Left cardiac atrium (tissue), 4 donors: ENCODE results near the gene RORB. TPM values are rescaled to one million over a fixed set of nuclear protein-coding genes. Genes with fewer than 3 reads are reported as not detected.
A peak's percentile ranks its signal among the peaks of the same experiment; 100 is the strongest.
"Not testable (repeated sequence)": the region's sequence is repeated elsewhere in the genome, so short reads cannot be mapped to it uniquely, and the experiment has no call there.

Source experiments
- ATAC-seq, 2 donors: fragments of 200-7000 bp; cut with Tn5 transposase; one replicate each; pipeline ENCODE4 v1.9.1; 2020; ENCODE audit warnings: mild to moderate bottlenecking in 2 of 2, moderate library complexity in 2 of 2
- DNase-seq: peaks from one replicate; pipeline ENCODE4 v3.0.0-alpha.2; 2020
- intact Hi-C, 2 donors: fragments of 100-400 bp; cut with DNase I; formaldehyde crosslinking; loops; one replicate each; pipeline versions ENCODE4 v1.14.1 to v1.15.1; 2022 to 2023
- total RNA-seq, 2 donors: library from RNA; stranded (reverse); fragmentation: NEBNext Ultra II Directional; extraction: Animal tissue kit (Norgen Biotek cat#: 25700); gene quantifications; one replicate each; pipeline ENCODE4 v1.2.1, GENCODE V29; 2021
- donor health status: DM: no; HTN: yes; CAD: no.
- donor health status: DM: no; HTN: yes; CAD: no; lungs with severe emphysema.
- donor health status: DM: yes; HTN: yes; CAD: no.
- donor health status: Dilated cardiomyopathy.

RORB gene
- total RNA-seq, 2 donors from 2014 or later, result 1.2 to 3.2 TPM

DNA sequence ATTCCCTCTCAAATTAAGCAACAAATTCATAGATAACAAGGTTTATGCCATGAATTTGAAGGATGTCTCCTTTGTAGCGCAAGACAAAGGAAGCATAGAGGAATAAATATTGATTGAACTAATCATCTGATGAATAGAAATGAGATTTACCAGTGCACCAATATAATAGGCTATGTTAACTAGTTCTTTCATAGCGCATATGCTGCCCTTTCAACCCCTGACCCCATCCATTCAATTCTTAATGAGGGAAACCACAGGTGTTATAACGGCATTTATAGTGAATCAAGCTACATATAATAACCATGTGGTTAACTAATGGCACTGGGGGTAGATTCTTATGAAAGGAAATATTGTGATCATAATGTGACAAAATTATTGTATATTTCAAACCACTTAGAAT is 6.5 kb downstream of the RORB start:
- intact Hi-C loops, result no loop called here
- DNase-seq (no peak), ATAC-seq (no peak)

DNA sequence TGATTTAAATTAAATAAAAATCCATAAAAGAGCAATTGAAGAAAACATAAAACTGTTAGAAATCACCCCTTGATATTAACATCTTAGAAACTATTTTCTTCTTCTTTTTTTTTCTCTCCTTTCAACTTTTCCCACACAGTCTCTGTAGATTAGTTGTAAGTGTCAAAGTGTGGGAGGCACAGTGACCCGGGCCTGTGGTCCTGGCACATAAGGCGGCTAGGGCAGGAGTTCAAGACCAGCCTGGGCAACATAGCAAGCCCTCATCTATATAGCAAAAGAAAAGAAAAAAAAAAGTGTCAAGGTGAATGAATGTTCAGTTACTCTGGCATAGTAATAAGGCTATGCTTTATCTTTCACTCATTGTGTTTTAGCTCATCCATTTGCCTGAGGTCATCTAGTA is 14.2 kb downstream of the RORB start:
- DNase-seq (no peak), ATAC-seq (no peak)
- intact Hi-C loops, result no loop called here

DNA sequence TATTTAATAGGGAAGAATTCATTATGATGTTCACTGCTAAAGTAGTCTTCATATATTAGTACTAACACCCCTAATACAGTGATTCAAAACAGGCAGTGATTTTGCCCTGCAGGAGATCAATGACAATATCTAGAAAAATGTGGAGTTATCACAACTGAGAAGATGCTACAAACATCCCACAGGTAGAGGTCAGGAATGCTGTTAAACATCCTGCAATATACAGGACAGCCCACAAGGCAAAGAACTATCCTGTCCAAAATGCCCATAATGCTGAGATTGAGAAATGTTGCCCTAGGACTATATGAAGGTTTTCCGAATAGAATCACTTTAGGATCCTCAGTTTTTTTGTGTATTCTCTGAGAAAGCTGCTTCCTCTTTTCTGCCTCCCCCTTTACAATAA is 15.3 kb downstream of the RORB start:
- intact Hi-C loops, result no loop called here
- ATAC-seq, result no peak

DNA sequence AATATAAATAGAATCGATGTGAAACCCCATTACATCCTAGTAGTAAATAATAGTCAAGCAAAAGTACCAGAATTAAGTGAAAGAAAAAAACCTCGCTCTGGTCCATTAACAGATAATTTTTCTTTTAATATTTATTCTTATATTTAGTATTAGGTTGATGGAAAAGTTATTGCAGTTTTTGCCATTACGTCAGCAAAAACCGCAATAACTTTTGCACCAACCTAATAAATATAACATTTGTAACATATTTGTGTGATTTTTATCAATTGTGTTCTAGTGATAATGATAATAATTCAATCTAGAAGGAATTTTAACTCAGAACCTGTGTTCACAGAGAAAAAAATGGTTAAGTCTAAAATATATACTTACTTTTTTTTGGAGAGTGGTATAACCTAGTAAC is 16.1 kb downstream of the RORB start:
- DNase-seq (no peak), ATAC-seq (no peak)
- intact Hi-C loops, result no loop called here

More for the DNA sequence above, 15.3 kb downstream of the RORB start:
- no peak for DNase-seq

DNA sequence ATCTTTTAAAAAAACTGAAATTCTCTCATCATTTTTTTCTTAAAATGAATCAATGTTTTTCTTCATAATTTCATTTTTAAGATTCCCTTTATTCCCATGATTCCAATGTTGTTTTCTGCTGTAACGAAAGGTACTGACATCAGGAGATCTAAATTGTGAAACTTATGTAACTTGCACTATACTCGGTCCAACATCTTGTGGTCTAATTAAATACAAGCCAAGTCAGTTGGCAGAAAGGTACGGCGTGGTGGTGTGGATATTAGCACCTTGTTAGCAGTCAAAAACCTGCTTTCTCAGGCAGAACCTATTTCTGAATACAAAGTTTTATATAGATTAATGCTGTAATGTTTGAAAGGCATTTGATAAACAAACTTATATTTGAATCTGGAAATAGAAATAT is 20.1 kb downstream of the RORB start:
- intact Hi-C loops, result no loop called here
- no peak for DNase-seq
- no peak for ATAC-seq

DNA sequence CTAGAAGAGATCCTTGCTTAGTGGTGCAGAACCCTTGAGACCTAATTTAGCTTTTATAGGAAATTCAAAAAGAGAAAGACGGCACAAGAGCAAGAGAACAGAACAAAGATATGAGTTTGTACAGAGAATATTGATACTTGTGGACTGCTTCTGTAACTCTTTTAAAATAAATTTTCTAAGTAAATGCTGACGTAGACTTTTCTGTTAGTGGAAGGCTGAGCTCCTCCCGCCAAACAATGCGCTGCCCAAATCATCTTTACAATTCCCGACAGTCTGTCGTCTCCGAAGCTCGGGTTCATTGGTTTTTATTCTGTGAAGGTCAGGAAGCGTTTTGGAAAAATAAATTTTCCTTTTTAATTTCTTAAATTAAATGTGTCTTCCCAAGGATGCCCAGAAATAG is 22.3 kb downstream of the RORB start:
- DNase-seq (no peak), ATAC-seq (no peak)
- intact Hi-C loops, result no loop called here

DNA sequence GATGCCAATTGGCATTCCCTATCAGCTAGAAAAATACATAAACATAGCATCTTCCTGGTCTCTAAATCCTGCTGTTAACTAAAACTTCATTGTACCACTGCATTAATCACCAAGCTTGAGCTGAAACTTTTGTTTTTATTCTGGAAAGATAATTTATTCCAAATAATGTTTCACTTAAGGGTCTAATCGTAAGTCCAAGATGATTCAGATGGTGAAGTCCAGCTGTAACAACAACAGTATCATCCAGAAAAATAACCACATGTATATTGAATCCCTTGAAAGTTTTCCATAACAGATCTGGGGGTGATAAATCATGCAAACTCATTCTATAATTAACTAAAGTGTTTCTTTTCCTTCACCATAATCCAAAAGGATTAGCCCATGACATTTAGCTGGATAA is 23.9 kb downstream of the RORB start:
- no peak for ATAC-seq
- DNase-seq, result no peak
- intact Hi-C loops, result no loop called here

DNA sequence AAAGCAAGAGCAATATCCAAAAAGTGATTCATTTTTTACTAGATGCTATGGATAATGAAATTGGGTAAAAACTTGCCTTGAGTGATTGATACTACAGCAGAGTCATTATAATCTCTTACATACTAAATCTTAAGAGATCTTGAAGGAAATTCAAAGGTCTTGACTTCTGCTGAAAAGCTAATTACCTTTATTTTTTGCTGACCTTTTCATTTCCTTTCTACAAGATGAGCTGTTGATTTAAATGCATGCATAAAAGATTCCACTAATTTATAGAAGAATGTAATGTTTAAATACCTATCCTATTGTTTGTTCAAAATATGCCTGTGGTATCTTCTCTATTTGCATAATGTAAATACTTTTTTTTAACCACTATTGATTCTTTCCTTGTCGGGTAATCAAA is 27.2 kb downstream of the RORB start:
- intact Hi-C loops, result no loop called here
- no peak for DNase-seq
- ATAC-seq, result no peak

DNA sequence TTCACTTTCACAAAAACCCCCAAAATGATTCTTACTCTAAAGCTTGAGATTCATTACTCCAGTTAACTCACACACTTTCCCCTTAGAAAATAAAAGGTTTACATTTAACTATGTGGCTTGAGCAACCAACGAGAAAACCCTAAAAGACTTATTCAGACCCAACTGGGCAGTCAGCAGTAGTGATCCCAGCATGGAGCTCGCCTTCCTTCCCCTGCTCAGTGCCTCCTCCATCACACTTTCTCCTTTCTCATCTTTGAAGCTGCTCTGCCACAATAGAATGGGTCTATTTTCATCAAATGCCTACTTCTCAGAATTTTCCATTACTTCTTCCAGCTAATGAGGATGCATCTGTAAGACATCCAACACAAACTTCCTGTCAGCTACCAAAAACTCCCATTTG is 29.1 kb downstream of the RORB start:
- intact Hi-C loops, result no loop called here
- DNase-seq (no peak), ATAC-seq (no peak)

DNA sequence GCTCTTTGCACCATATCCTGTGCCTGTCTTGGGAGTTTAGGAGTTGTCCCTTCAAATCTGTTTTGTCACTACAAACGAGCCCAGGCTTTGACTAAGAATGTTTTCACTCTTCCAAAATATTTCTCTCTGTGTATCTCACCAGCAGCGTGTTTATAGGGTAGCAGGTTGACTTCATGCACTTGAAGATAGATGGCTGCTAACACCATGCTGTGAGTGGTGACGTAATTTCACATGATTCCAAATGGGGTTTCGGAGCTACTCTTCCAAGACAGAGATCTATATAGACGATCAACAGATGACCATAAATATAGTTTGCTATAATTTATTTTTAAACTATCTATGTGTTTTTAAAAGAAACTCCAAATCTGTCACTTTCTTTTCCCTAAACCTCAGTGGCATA is 30.6 kb downstream of the RORB start:
- intact Hi-C loops, result no loop called here
- no peak for ATAC-seq
- DNase-seq, result no peak

DNA sequence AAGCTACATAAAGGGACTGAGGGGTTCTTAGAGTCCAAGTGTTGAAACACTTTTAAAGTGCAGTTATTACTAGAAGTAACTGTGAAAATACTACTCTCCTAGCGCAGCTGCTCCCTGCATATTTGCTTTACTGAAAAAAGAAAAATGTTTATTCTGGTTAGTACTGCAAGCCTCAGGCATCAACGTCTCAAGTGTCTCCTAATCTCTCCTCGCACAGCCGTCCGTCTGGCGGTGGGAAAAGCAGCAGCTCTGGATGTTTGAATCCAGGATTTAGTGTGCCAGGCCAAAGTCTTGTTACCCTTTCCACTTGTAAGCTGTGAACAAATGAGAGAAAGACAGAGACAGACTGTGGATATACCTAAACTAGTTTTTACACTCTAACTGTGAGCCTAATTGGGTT is 31.1 kb downstream of the RORB start:
- ATAC-seq (no peak), DNase-seq (no peak)
- intact Hi-C loops, result no loop called here

DNA sequence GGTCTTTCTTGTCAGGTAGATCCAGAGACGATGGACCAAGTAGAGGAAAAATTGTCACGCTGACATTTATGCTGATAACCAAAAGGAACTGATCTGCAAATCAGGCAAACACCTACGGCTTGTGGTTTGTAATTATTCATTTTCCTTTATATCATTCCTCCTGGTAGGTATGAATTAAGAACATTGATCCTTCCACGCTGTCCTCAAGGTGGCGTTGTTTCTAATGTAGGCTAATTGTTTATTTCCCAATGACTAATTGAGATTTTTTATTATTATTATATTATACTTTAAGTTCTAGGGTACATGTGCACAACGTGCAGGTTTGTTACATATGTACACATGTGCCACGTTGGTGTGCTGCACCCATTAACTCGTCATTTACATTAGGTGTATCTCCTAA is 33.3 kb downstream of the RORB start:
- ATAC-seq, DNase-seq, intact Hi-C loops: not testable (repeated sequence)

DNA sequence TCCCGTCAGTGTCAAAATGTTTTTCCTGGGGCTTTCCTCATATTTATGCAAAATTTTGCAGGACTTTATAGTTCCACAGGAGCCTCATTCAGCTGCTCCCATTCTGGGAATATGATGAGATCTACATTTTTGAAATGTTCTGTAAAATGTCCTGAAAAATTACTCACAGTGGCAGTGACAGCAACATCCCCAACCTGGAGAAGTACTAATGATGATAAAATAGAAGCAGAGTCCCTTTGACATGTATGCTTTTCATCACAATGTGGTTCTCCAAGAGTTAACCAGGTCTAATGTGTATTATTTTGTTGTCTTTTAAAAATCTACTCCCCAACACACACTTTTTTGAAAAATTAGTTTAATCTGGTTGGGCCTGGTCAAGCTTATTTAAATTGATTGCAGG is 36.1 kb downstream of the RORB start:
- DNase-seq (no peak), ATAC-seq (no peak)
- intact Hi-C loops, result no loop called here

DNA sequence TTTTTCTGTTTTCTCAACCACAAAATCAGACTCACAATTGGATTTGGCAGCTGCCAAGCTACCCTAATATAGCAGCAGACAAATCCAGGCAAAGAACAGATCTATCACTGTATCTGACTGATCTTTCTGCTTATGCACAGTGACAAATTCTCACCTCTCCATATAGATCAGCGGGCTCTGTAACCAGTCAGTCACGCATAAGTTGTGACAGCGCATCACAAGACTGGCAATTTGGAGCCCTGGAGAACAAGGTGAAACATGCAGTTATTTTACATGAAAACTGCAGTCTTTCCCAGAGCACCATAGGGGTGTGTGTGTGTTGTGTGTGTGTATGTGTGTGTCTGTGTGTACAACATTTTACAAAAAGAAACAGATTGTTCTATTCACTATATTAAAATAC is 37.7 kb downstream of the RORB start:
- ATAC-seq, result no peak
- DNase-seq, result no peak
- intact Hi-C loops, result no loop called here

DNA sequence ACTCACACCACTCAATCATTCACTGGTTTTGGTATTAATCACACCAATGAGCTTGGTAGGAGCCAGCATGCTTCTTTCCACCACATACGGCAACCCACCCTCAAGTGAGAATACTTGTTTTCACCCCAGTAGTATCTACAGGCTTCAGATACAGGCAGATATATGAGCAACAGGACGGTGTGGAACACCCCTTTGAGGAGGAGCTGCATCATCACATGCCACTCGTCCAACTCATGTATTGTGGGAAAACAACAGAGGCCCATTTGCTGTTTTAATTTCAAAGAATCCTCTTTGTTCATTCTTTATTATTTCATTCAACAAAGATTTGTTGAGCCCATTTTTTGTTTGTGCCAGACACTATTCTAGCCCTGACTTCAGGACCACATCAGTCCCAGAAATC is 46.0 kb downstream of the RORB start:
- DNase-seq, result no peak
- intact Hi-C loops, result no loop called here
- ATAC-seq, result no peak

DNA sequence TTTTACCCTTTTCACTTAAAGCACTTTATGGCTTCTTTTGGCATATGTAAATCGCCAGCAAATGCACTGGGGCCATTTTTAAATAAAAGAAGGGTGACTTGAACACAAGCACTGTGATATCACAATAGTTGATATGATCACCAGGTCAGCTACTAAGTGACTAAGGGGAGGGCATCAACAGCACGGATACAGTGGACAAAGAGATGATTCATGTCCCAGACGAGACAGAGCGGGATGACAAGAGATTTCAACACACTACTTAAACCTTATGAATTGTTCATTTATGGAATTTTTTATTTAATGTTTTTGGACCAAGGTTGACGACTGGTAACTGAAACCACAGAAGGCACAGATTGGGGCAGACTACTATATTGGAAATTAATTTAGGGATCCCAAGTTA is 54.1 kb downstream of the RORB start:
- intact Hi-C loops, result no loop called here
- DNase-seq (no peak), ATAC-seq (no peak)

DNA sequence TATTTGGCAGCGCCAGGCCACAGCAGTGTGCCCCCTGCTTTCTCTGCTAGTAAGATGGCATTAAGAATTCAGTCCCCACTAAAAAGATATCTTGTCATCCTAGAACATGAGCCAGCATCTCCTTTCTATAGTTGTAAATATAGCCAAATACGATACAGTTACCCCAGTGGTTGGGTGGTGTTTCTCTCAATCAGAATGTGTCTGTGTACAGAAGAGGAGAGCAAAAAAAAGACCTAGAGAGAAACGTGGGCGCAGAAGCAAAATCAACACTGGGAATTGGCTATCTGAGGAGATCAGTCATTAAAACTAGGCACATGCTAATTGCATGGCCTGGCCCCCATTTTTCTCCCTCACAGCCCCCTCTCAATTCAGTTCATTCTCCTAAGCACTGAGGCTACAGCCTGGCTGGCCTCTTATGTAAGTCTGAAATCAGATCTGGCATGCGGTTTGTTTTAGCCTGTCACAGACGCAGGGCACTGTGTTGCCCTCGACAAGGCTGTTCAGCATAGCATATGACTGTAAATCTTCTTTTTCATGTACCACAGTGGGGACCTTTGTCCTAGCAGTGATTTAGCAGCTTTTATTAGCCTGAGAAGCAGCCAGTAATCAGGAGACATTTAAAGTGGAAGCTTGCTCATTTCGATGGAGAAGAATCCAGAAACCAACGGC is 57.8 kb downstream of the RORB start:
- ATAC-seq (peak; percentile 65 to 78), DNase-seq (no peak)
- intact Hi-C loops, result no loop called here

DNA sequence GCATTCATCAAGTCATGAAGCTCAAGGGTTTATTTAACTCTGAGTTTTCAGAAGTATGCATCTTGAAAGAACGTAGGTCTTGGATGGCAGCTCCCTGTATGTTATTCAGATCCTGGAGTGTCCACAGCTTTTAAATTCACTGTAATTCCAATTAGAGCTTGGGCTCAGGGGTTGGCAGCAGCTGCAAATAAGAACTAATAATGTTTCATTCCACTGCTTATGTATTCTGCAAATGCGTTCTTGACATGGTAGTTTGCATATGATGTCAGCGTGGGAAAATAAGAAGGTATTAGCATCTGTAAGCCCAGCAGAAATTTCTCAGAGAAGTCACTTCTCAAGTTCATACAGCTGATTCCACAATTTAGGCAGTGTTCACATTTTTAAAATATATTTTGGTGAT is 58.4 kb downstream of the RORB start:
- ATAC-seq, result no peak
- no peak for DNase-seq
- intact Hi-C loops, result no loop called here

DNA sequence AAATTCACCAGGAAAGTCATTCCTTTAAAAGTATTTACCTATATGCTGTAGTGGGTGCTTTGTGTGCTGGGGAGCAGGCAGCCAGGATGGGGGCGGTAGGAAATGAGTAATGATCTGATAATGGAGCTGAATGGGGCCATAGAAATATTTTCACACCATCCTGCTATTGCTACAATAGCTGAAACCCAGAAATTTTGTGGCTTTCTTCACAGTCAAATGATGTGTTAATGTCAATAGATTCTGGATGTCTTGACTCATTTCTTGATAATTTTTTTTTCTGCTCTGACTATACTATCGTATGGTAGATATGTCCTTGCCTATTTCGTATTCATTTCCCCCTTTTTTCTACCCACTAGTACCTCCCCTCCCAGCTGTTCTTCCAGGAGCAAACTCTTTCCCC is 59.5 kb downstream of the RORB start:
- intact Hi-C loops, result no loop called here
- DNase-seq, result no peak
- no peak for ATAC-seq

DNA sequence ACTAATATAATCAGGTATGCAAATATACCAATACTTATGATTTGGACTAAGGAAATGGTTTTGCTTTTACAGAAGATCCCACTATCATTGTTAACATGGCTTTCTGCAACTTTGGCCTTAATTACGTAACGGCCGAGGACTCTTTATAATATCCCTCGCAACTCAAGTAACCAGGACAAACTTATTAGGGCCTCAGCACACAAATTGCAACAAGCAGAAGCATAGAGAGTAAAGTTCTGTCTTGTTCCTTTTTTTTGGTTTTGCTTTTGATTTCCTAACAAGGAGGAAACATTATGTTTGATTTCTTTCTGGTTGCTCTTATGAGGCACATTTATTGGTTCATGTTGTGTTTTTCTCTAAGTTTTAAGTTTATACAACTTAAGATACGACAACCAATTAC is 60.4 kb downstream of the RORB start:
- intact Hi-C loops, result no loop called here
- ATAC-seq (no peak), DNase-seq (no peak)

DNA sequence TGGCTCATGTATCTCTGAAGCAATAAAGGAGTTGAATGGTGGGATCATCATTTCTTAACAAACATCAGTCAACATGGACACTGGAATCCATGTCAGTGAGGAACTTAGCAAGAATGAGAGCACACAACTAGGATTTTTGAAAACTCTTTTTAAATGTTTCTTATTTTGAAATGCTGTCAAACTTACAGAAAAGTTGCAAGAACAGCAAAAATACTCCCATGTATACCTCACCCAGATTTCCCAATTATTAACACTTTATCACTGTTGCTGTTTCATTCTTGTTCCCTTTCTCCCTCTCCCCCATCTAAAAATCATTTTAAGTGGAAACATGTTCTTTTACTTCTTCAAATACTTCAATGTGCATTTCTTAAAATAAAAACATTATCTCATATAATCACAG is 65.5 kb downstream of the RORB start:
- intact Hi-C loops, result no loop called here
- DNase-seq, result no peak
- ATAC-seq, result no peak
